Activated naive CD8-positive, alpha-beta T cell treated with anti-CD3 and anti-CD28 coated beads, Interleukin-2, amount 10 ng/mL, durations not matched to agents 7 days and 5 days (primary cell): Measurements from ENCODE around the gene SCAMP2. TPM values are rescaled to one million over a fixed set of nuclear protein-coding genes. Genes with fewer than 3 reads are reported as not detected.
"Not testable (repeated sequence)": the region's sequence is repeated elsewhere in the genome, so short reads cannot be mapped to it uniquely, and the experiment has no call there.

ENCODE experiments used
- ATAC-seq: fragments of 150-1000 bp; cut with Tn5 transposase; one replicate; pipeline ENCODE4 v1.10.0; 2021; ENCODE audit warnings: low read depth, moderate library complexity
- POLR2A ChIA-PET: fragments of 350-600 bp; sonication (Branson Sonifier 250); formaldehyde crosslinking; loops from one replicate; lab custom pipeline; 2021; ENCODE audit warnings: antibody characterized with exemption; lab: Charles Lee
- DNase-seq: peaks from one replicate; pipeline ENCODE4 v3.0.0; 2021
- H3K27ac Mint-ChIP-seq: one replicate; pipeline ENCODE4 v1.8.0; 2022; ENCODE audit warnings: mild to moderate bottlenecking, mixed read lengths
- H3K27me3 Mint-ChIP-seq: one replicate; pipeline ENCODE4 v1.8.0; 2022; ENCODE audit warnings: mild to moderate bottlenecking, moderate library complexity, mixed read lengths
- H3K36me3 Mint-ChIP-seq: one replicate; pipeline ENCODE4 v1.8.0; 2021; ENCODE audit warnings: mild to moderate bottlenecking, mixed read lengths
- H3K4me1 Mint-ChIP-seq: one replicate; pipeline ENCODE4 v1.8.0; 2021; ENCODE audit warnings: mixed read lengths
- H3K4me3 Mint-ChIP-seq: one replicate; pipeline ENCODE4 v1.8.0; 2022; ENCODE audit warnings: mild to moderate bottlenecking, moderate library complexity, mixed read lengths
- H3K9me3 Mint-ChIP-seq: one replicate; pipeline ENCODE4 v1.8.0; 2021; ENCODE audit warnings: mixed read lengths
- total RNA-seq, 2 experiments: library from RNA; stranded (reverse); gene quantifications; one replicate each; pipeline ENCODE4 v1.2.3, GENCODE V29; 2021

SCAMP2 gene
- total RNA-seq, 2 experiments from 2014 or later: 100 to 103 TPM

- peak overlapping the region; percentile 87 for H3K4me3 Mint-ChIP-seq
- ATAC-seq (peak; percentile 7), DNase-seq (no peak)
- H3K36me3 Mint-ChIP-seq: peaks cover 20% of the 10 kb centered on the region
- H3K4me1 Mint-ChIP-seq: peaks cover 33% of the 10 kb centered on the region
- H3K27me3 Mint-ChIP-seq: no peaks in the 10 kb centered on the region
- peak overlapping the region; percentile 80 for H3K27ac Mint-ChIP-seq
- no peaks in the 10 kb centered on the region for H3K9me3 Mint-ChIP-seq
- POLR2A ChIA-PET: interaction anchor here (0.6 to 2.3 kb wide), 9 partner anchors 8 to 291 kb away, joined by 3 to 18 read pairs (median 4); partner anchors contain the start of genes FAM219B and SCAMP2
Measured at GRCh38 chr15:74889390-74889882, 16.3 kb upstream of the SCAMP2 start.

DNA sequence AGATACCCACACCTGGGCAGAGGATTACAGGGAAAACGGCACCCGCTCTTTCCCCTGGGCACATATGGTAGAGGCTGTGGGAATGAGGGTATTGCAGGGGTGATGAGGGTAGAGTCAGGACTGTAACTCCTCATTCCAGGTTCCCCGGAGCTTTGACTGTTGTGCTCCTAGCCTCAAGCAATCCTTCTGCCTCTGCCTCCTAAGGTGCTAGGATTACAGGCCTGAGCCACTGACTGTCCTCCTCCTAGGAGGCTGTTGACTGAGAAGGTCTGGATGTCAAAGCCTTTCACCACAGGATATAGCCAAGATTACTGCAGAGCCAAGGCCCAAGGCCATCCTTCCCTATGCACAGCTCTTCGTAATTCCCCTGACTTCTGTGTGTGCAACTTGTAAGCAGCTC, 15.6 kb upstream of the SCAMP2 start:
- Mint-ChIP-seq H3K36me3 (peaks cover 18% of the 10 kb centered on the region), H3K4me3 (peak overlapping the region; percentile 87), H3K4me1 (peaks cover 36% of the 10 kb centered on the region), H3K9me3 (no peaks in the 10 kb centered on the region), H3K27me3 (no peaks in the 10 kb centered on the region), H3K27ac (no peak overlapping the region)
- ATAC-seq (no peak), DNase-seq (no peak)
- POLR2A ChIA-PET: interaction anchor here (1.5 to 2.3 kb wide), 2 partner anchors 12 to 19 kb away, joined by 7 to 18 read pairs; no protein-coding TSS in a partner anchor

- H3K36me3 Mint-ChIP-seq, H3K9me3 Mint-ChIP-seq, H3K4me3 Mint-ChIP-seq, H3K27me3 Mint-ChIP-seq, ATAC-seq, POLR2A ChIA-PET, H3K27ac Mint-ChIP-seq, DNase-seq: not testable (repeated sequence)
- H3K4me1 Mint-ChIP-seq: peaks cover 28% of the 10 kb centered on the region
Measured at GRCh38 chr15:74887537-74888193, 14.5 kb upstream of the SCAMP2 start.

DNA sequence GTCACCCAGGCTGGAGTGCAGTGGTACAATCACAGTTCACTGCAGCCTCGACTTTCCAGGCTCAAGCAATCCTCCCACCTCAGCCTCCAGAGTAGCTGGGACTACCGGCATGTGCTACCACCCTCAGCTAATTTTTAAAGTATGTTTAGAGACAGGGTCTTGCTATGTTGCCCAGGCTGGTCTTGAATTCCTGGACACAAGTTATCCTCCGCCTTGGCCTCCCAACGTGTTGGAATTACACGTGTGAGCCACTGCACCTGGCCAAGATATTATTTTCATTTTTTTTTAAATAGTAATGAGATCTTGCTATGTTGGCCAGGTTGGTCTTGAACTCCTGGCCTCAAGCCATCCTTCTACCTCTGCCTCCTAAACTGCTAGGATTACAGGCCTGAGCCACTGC, 12.3 kb upstream of the SCAMP2 start:
- peaks cover 20% of the 10 kb centered on the region for H3K4me1 Mint-ChIP-seq

GRCh38 chr15:74884428-74885223, 11.5 kb upstream of the SCAMP2 start:
- Mint-ChIP-seq H3K4me3 (no peak overlapping the region), H3K27ac (no peak overlapping the region), H3K36me3 (no peaks in the 10 kb centered on the region), H3K27me3 (peaks cover 3% of the 10 kb centered on the region), H3K4me1 (peaks cover 18% of the 10 kb centered on the region), H3K9me3 (peaks cover 4% of the 10 kb centered on the region)
- DNase-seq: no peak
- POLR2A ChIA-PET: interaction anchor here (1.1 to 2.0 kb wide), 3 partner anchors 9 to 17 kb away, joined by 3 to 8 read pairs (median 3); partner anchors contain the start of gene SCAMP2
- no peak for ATAC-seq

More for the DNA sequence above, 12.3 kb upstream of the SCAMP2 start:
- H3K36me3 Mint-ChIP-seq: no peaks in the 10 kb centered on the region
- no peak overlapping the region for H3K4me3 Mint-ChIP-seq
- H3K27me3 Mint-ChIP-seq: peaks cover 3% of the 10 kb centered on the region
- ATAC-seq (no peak), DNase-seq (no peak)
- H3K9me3 Mint-ChIP-seq: peaks cover 4% of the 10 kb centered on the region
- POLR2A ChIA-PET: no interaction called here
- no peak overlapping the region for H3K27ac Mint-ChIP-seq

- Mint-ChIP-seq H3K36me3 (no peaks in the 10 kb centered on the region), H3K9me3 (peaks cover 4% of the 10 kb centered on the region), H3K27ac (no peak overlapping the region), H3K27me3 (peaks cover 3% of the 10 kb centered on the region), H3K4me1 (peaks cover 9% of the 10 kb centered on the region), H3K4me3 (no peak overlapping the region)
- POLR2A ChIA-PET: interaction anchor here (1.0 to 1.6 kb wide), 2 partner anchors 11 to 17 kb away, joined by 3 to 4 read pairs; no protein-coding TSS in a partner anchor
- DNase-seq: no peak
- ATAC-seq: no peak
Measured at GRCh38 chr15:74882528-74882927, 9.4 kb upstream of the SCAMP2 start.

- Mint-ChIP-seq H3K27ac (no peak overlapping the region), H3K9me3 (peaks cover 6% of the 10 kb centered on the region), H3K27me3 (peaks cover 9% of the 10 kb centered on the region), H3K4me3 (no peak overlapping the region), H3K36me3 (no peaks in the 10 kb centered on the region), H3K4me1 (peaks cover under 1% of the 10 kb centered on the region)
- ATAC-seq (no peak), DNase-seq (no peak)
- POLR2A ChIA-PET: no interaction called here
Measured at GRCh38 chr15:74878273-74878672, 5.1 kb upstream of the SCAMP2 start.

- Mint-ChIP-seq H3K27me3 (peaks cover 7% of the 10 kb centered on the region), H3K36me3 (peaks cover 13% of the 10 kb centered on the region), H3K9me3 (peaks cover 2% of the 10 kb centered on the region), H3K4me3 (peak overlapping the region; percentile 95), H3K27ac (peak overlapping the region; percentile 90), H3K4me1 (peaks cover 28% of the 10 kb centered on the region)
- DNase-seq (no peak), ATAC-seq (no peak)
- POLR2A ChIA-PET: interaction anchor here (1.3 to 1.6 kb wide), 5 partner anchors 10 to 87 kb away, joined by 4 to 8 read pairs (median 6); partner anchors contain the start of genes FAM219B and MPI
Measured at GRCh38 chr15:74873756-74874424, 725 bp upstream of the SCAMP2 start.

- ATAC-seq: no peak
- peak overlapping the region; percentile 95 for H3K4me3 Mint-ChIP-seq
- no peak for DNase-seq
- peaks cover 38% of the 10 kb centered on the region for H3K4me1 Mint-ChIP-seq
- POLR2A ChIA-PET: interaction anchor here (1.0 to 1.5 kb wide), 2 partner anchors 34 to 96 kb away, joined by 3 to 6 read pairs; partner anchors contain the start of gene FAM219B
- peak overlapping the region; percentile 87 for H3K27ac Mint-ChIP-seq
- peaks cover 24% of the 10 kb centered on the region for H3K36me3 Mint-ChIP-seq
- peaks cover 7% of the 10 kb centered on the region for H3K27me3 Mint-ChIP-seq
- peaks cover 2% of the 10 kb centered on the region for H3K9me3 Mint-ChIP-seq
Measured at GRCh38 chr15:74872702-74873035, 496 bp downstream of the SCAMP2 start.

- peaks cover 2% of the 10 kb centered on the region for H3K9me3 Mint-ChIP-seq
- H3K27me3 Mint-ChIP-seq: no peaks in the 10 kb centered on the region
- peak overlapping the region; percentile 87 for H3K27ac Mint-ChIP-seq
- POLR2A ChIA-PET: interaction anchor here (0.6 to 2.0 kb wide), 14 partner anchors 12 to 876 kb away, joined by 3 to 15 read pairs (median 4); partner anchors contain the start of genes COX5A, FAM219B, MPI and PML
- DNase-seq (no peak), ATAC-seq (no peak)
- peaks cover 52% of the 10 kb centered on the region for H3K4me1 Mint-ChIP-seq
- peak overlapping the region; percentile 95 for H3K4me3 Mint-ChIP-seq
- H3K36me3 Mint-ChIP-seq: peaks cover 37% of the 10 kb centered on the region
Measured at GRCh38 chr15:74870436-74871215, 2.5 kb downstream of the SCAMP2 start.

- DNase-seq (no peak), ATAC-seq (peak; percentile 30)
- Mint-ChIP-seq H3K4me3 (peak overlapping the region; percentile 95), H3K4me1 (peaks cover 57% of the 10 kb centered on the region), H3K27ac (peak overlapping the region; percentile 87), H3K9me3 (no peaks in the 10 kb centered on the region), H3K27me3 (no peaks in the 10 kb centered on the region), H3K36me3 (peaks cover 40% of the 10 kb centered on the region)
- POLR2A ChIA-PET: interaction anchor here (0.6 to 2.0 kb wide), 16 partner anchors 12 to 875 kb away, joined by 3 to 15 read pairs (median 4); partner anchors contain the start of genes COX5A, FAM219B, MPI and PML
Measured at GRCh38 chr15:74869726-74870407, 3.3 kb downstream of the SCAMP2 start.
